ENCODE data around the gene PCDHGA5. TPM values are rescaled to one million over a fixed set of nuclear protein-coding genes. Genes with fewer than 3 reads are reported as not detected.
"Not testable (repeated sequence)": the region's sequence is repeated elsewhere in the genome, so short reads cannot be mapped to it uniquely, and the experiment has no call there.

The PCDHGA5 gene
- polyA plus RNA-seq, 1 donor (not counting 4 experiments of a cell fraction or from before 2014, with no cell fraction given): 0.01 TPM

GRCh38 chr5:141384471-141385267 lies 20.7 kb downstream of the PCDHGA5 start:
- no peak overlapping the region for H3K9ac ChIP-seq (ENCODE audit: control insufficient read depth, extremely low read depth, insufficient read depth, low read length)
- no peak overlapping the region for H2AFZ ChIP-seq (ENCODE audit: control insufficient read depth, low read length)
- H4K20me1 ChIP-seq (ENCODE audit: control insufficient read depth, extremely low read depth, insufficient read depth, low read length): no peaks in the 10 kb centered on the region
- H3K9me1 ChIP-seq (ENCODE audit: control insufficient read depth, extremely low read depth, insufficient read depth, low read length): no peaks in the 10 kb centered on the region
- TF ChIP-seq CTCF (optimal IDR thresholded peaks at IDR 0.05 in 1 of 3, IDR thresholded peaks at IDR 0.05 in 1 of 3, conservative IDR thresholded peaks at IDR 0.05 in 1 of 3; ENCODE audit: extremely low read depth in 1 of 3, insufficient read depth in 2 of 3, low read length in 3 of 3) (no peak), EZH2 (IDR thresholded peaks at IDR 0.05; ENCODE audit: low read length) (no peak)
- no peak overlapping the region for H3K27ac ChIP-seq (ENCODE audit: control insufficient read depth, insufficient read depth, low read length)
- peaks cover 8% of the 10 kb centered on the region for H3K27me3 ChIP-seq (ENCODE audit: control insufficient read depth, extremely low read depth, insufficient read depth, low read length)
- no peak overlapping the region for H3K4me2 ChIP-seq (ENCODE audit: control insufficient read depth, extremely low read depth, insufficient read depth, low read depth, low read length)
- dilution Hi-C loops (cut with MboI; ENCODE audit: extremely low pct_ligation_motif_present, low sequenced_read_pairs): no loop called here
- FAIRE-seq (no peak), DNase-seq (ENCODE audit: low read depth, low spot score) (no peak)
- no peak overlapping the region for H3K4me3 ChIP-seq (ENCODE audit: control insufficient read depth in 2 of 3, extremely low read depth in 1 of 3, insufficient read depth in 2 of 3, low read depth in 1 of 3, low read length in 3 of 3)
- H3K79me2 ChIP-seq (ENCODE audit: control insufficient read depth, insufficient read depth, low read length): no peaks in the 10 kb centered on the region
- no peaks in the 10 kb centered on the region for H3K36me3 ChIP-seq (ENCODE audit: control insufficient read depth in 2 of 2, extremely low read depth in 1 of 2, insufficient read depth in 2 of 2, low read length in 2 of 2)
- H3K4me1 ChIP-seq (ENCODE audit: control insufficient read depth, extremely low read depth, insufficient read depth, low read length): no peaks in the 10 kb centered on the region
- H3K9me3 ChIP-seq (ENCODE audit: control insufficient read depth, low read depth, low read length): peaks cover 12% of the 10 kb centered on the region

GRCh38 chr5:141387557-141388311 lies 23.8 kb downstream of the PCDHGA5 start, which contains the start of gene PCDHGB4:
Gene PCDHGB4 (plus strand): TSS chr5:141387698. CDS start chr5:141387885, 187 bp downstream.
- peak; percentile 34 for FAIRE-seq
- H3K4me1 ChIP-seq (ENCODE audit: control insufficient read depth, extremely low read depth, insufficient read depth, low read length); H3K79me2 ChIP-seq (ENCODE audit: control insufficient read depth, insufficient read depth, low read length); H4K20me1 ChIP-seq (ENCODE audit: control insufficient read depth, extremely low read depth, insufficient read depth, low read length); H3K27ac ChIP-seq (ENCODE audit: control insufficient read depth, insufficient read depth, low read length); H3K9me1 ChIP-seq (ENCODE audit: control insufficient read depth, extremely low read depth, insufficient read depth, low read length); H2AFZ ChIP-seq (ENCODE audit: control insufficient read depth, low read length); H3K4me2 ChIP-seq (ENCODE audit: control insufficient read depth, extremely low read depth, insufficient read depth, low read depth, low read length); H3K9ac ChIP-seq (ENCODE audit: control insufficient read depth, extremely low read depth, insufficient read depth, low read length); DNase-seq (ENCODE audit: low read depth, low spot score); H3K27me3 ChIP-seq (ENCODE audit: control insufficient read depth, extremely low read depth, insufficient read depth, low read length); dilution Hi-C loops (cut with MboI; ENCODE audit: extremely low pct_ligation_motif_present, low sequenced_read_pairs); H3K36me3 ChIP-seq (ENCODE audit: control insufficient read depth in 2 of 2, extremely low read depth in 1 of 2, insufficient read depth in 2 of 2, low read length in 2 of 2): not testable (repeated sequence)
- TF ChIP-seq CTCF (optimal IDR thresholded peaks at IDR 0.05 in 1 of 3, IDR thresholded peaks at IDR 0.05 in 1 of 3, conservative IDR thresholded peaks at IDR 0.05 in 1 of 3; ENCODE audit: extremely low read depth in 1 of 3, insufficient read depth in 2 of 3, low read length in 3 of 3): peak in 2 of 3 experiments; percentile 47 to 64
- H3K4me3 ChIP-seq (ENCODE audit: control insufficient read depth in 2 of 3, extremely low read depth in 1 of 3, insufficient read depth in 2 of 3, low read depth in 1 of 3, low read length in 3 of 3): peak within 1 kb of the TSS in 2 of 3 experiments; percentile 23 to 34
- peaks cover 19% of the 10 kb centered on the region for H3K9me3 ChIP-seq (ENCODE audit: control insufficient read depth, low read depth, low read length)

All from keratinocyte (primary cell).